ENCODE measurements around the gene DYRK3. TPM values are rescaled to one million over a fixed set of nuclear protein-coding genes. Genes with fewer than 3 reads are reported as not detected.
"Not testable (repeated sequence)": the region's sequence is repeated elsewhere in the genome, so short reads cannot be mapped to it uniquely, and the experiment has no call there.

Gene DYRK3
- total RNA-seq, 1 experiment from 2014 or later = 7.1 TPM

GRCh38 chr1:206636671-206637070 lies 1.3 kb downstream of the DYRK3 start:
- H3K27me3 ChIP-seq (ENCODE audit: insufficient read depth, low read length) = no peaks in the 10 kb centered on the region
- ATAC-seq (no peak), DNase-seq (ENCODE audit: low read depth, low spot score) (no peak)
- peaks cover 4 to 23% of the 10 kb centered on the region in 2 experiments; a peak in 3 of 4 replicates for H3K4me1 ChIP-seq (ENCODE audit: control insufficient read depth in 1 of 2, insufficient read depth in 2 of 2, low read length in 2 of 2)
- TF ChIP-seq, protein P1, sequence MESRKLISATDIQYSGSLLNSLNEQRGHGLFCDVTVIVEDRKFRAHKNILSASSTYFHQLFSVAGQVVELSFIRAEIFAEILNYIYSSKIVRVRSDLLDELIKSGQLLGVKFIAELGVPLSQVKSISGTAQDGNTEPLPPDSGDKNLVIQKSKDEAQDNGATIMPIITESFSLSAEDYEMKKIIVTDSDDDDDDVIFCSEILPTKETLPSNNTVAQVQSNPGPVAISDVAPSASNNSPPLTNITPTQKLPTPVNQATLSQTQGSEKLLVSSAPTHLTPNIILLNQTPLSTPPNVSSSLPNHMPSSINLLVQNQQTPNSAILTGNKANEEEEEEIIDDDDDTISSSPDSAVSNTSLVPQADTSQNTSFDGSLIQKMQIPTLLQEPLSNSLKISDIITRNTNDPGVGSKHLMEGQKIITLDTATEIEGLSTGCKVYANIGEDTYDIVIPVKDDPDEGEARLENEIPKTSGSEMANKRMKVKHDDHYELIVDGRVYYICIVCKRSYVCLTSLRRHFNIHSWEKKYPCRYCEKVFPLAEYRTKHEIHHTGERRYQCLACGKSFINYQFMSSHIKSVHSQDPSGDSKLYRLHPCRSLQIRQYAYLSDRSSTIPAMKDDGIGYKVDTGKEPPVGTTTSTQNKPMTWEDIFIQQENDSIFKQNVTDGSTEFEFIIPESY (IDR thresholded peaks at IDR 0.05; ENCODE audit: extremely low read depth, insufficient replicate concordance, low read length) = no peak
- no peak for TF ChIP-seq ELF1 (IDR thresholded peaks at IDR 0.05; ENCODE audit: borderline replicate concordance, low read depth)
- ChIA-PET RAD21 (ENCODE audit: low non-redundant PET in 1 of 2, low total read pairs in 2 of 2, uncharacterized antibody in 2 of 2, unreplicated experiment in 2 of 2) (no interaction called here), CTCF (interaction anchor here (1.2 to 1.9 kb wide), 2 partner anchors 24 to 28 kb away, joined by 4 to 12 read pairs; partner anchors contain the start of gene EIF2D), POLR2A (no interaction called here)
- H4K20me1 ChIP-seq (ENCODE audit: insufficient read depth) = no peaks in the 10 kb centered on the region
- H3K4me3 ChIP-seq (replicated peaks in 1 of 2; ENCODE audit: low read depth in 1 of 2, low read length in 2 of 2) = no peak overlapping the region
- no peak overlapping the region for H3K4me2 ChIP-seq (ENCODE audit: low read length)
- no peaks in the 10 kb centered on the region for H3K9me2 ChIP-seq (ENCODE audit: insufficient read depth)
- no peak overlapping the region for H3K9ac ChIP-seq (ENCODE audit: low read length)
- BruUV-seq (replicated peaks) = no TSS peak
- no peaks in the 10 kb centered on the region for H3K36me3 ChIP-seq (ENCODE audit: control insufficient read depth in 1 of 2, insufficient read depth in 2 of 2, low read length in 2 of 2)
- no peaks in the 10 kb centered on the region for H3K9me3 ChIP-seq (ENCODE audit: control insufficient read depth in 1 of 2, insufficient read depth in 1 of 2, low read depth in 1 of 2, low read length in 2 of 2)
- no peaks in the 10 kb centered on the region for H3K79me2 ChIP-seq (ENCODE audit: insufficient read depth, low read length)
- intact Hi-C loops (cut with micrococcal nuclease) = loop anchor here (10.0 kb wide), 1 partner anchor 348 kb away; no protein-coding TSS in a partner anchor
- no peak overlapping the region for H2AFZ ChIP-seq (ENCODE audit: low read depth, low read length, poor library complexity, severe bottlenecking)
- no peak overlapping the region for H3K27ac ChIP-seq (ENCODE audit: low read depth, low read length)

GRCh38 chr1:206637605-206638004 lies 2.3 kb downstream of the DYRK3 start:
- Histone ChIP-seq H3K4me3 (replicated peaks in 1 of 2; ENCODE audit: low read depth in 1 of 2, low read length in 2 of 2) (no peak overlapping the region), H3K9me3 (ENCODE audit: control insufficient read depth in 1 of 2, insufficient read depth in 1 of 2, low read depth in 1 of 2, low read length in 2 of 2) (no peaks in the 10 kb centered on the region), H3K27ac (ENCODE audit: low read depth, low read length) (no peak overlapping the region), H3K4me1 (ENCODE audit: control insufficient read depth in 1 of 2, insufficient read depth in 2 of 2, low read length in 2 of 2) (peaks cover 4 to 23% of the 10 kb centered on the region in 2 experiments; a peak in 3 of 4 replicates), H4K20me1 (ENCODE audit: insufficient read depth) (no peaks in the 10 kb centered on the region), H3K9ac (ENCODE audit: low read length) (no peak overlapping the region), H3K27me3 (ENCODE audit: insufficient read depth, low read length) (no peaks in the 10 kb centered on the region), H2AFZ (ENCODE audit: low read depth, low read length, poor library complexity, severe bottlenecking) (no peak overlapping the region), H3K9me2 (ENCODE audit: insufficient read depth) (no peaks in the 10 kb centered on the region), H3K36me3 (ENCODE audit: control insufficient read depth in 1 of 2, insufficient read depth in 2 of 2, low read length in 2 of 2) (no peaks in the 10 kb centered on the region), H3K79me2 (ENCODE audit: insufficient read depth, low read length) (no peaks in the 10 kb centered on the region), H3K4me2 (ENCODE audit: low read length) (no peak overlapping the region)
- DNase-seq (ENCODE audit: low read depth, low spot score) (no peak), ATAC-seq (no peak)
- no TSS peak for BruUV-seq (replicated peaks)
- CTCF ChIA-PET = interaction anchor here (1.2 kb wide), 1 partner anchor 27 kb away, joined by 4 read pairs; no protein-coding TSS in a partner anchor
- intact Hi-C loops (cut with micrococcal nuclease) = loop anchor here (10.0 kb wide), 1 partner anchor 347 kb away; no protein-coding TSS in a partner anchor
- POLR2A ChIA-PET = no interaction called here
- TF ChIP-seq, protein P1 (IDR thresholded peaks at IDR 0.05; ENCODE audit: extremely low read depth, insufficient replicate concordance, low read length) = no peak
- TF ChIP-seq, protein P2, sequence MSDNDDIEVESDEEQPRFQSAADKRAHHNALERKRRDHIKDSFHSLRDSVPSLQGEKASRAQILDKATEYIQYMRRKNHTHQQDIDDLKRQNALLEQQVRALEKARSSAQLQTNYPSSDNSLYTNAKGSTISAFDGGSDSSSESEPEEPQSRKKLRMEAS (IDR thresholded peaks at IDR 0.05) = no peak
- no peak for TF ChIP-seq CEBPB (IDR thresholded peaks at IDR 0.05; ENCODE audit: low read depth)
- no peak for TF ChIP-seq RAD21 (IDR thresholded peaks at IDR 0.05; ENCODE audit: low read depth)
- RAD21 ChIA-PET (ENCODE audit: low non-redundant PET in 1 of 2, low total read pairs in 2 of 2, uncharacterized antibody in 2 of 2, unreplicated experiment in 2 of 2) = no interaction called here

DNA sequence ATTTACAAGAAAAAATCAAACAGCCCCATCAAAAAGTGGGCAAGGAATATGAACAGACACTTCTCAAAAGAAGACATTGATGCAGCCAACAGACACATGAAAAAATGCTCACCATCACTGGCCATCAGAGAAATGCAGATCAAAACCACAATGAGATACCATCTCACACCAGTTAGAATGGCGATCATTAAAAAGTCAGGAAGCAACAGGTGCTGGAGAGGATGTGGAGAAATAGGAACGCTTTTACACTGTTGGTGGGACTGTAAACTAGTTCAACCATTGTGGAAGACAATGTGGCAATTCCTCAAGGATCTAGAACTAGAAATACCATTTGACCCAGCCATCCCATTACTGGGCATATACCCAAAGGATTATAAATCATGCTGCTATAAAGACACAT lies 6.7 kb downstream of the DYRK3 start:
- H2AFZ ChIP-seq (ENCODE audit: low read depth, low read length, poor library complexity, severe bottlenecking); H3K9me2 ChIP-seq (ENCODE audit: insufficient read depth); CTCF ChIA-PET; H3K4me2 ChIP-seq (ENCODE audit: low read length); H4K20me1 ChIP-seq (ENCODE audit: insufficient read depth); H3K9ac ChIP-seq (ENCODE audit: low read length); intact Hi-C loops (cut with micrococcal nuclease); RAD21 ChIA-PET (ENCODE audit: low non-redundant PET in 1 of 2, low total read pairs in 2 of 2, uncharacterized antibody in 2 of 2, unreplicated experiment in 2 of 2); H3K27me3 ChIP-seq (ENCODE audit: insufficient read depth, low read length); DNase-seq (ENCODE audit: low read depth, low spot score); POLR2A ChIA-PET; H3K9me3 ChIP-seq (ENCODE audit: control insufficient read depth in 1 of 2, insufficient read depth in 1 of 2, low read depth in 1 of 2, low read length in 2 of 2); BruUV-seq (replicated peaks); H3K79me2 ChIP-seq (ENCODE audit: insufficient read depth, low read length); H3K36me3 ChIP-seq (ENCODE audit: control insufficient read depth in 1 of 2, insufficient read depth in 2 of 2, low read length in 2 of 2); ATAC-seq; H3K4me1 ChIP-seq (ENCODE audit: control insufficient read depth in 1 of 2, insufficient read depth in 2 of 2, low read length in 2 of 2); H3K4me3 ChIP-seq (replicated peaks in 1 of 2; ENCODE audit: low read depth in 1 of 2, low read length in 2 of 2); H3K27ac ChIP-seq (ENCODE audit: low read depth, low read length): not testable (repeated sequence)

Data from HCT116 (cell line).